Measurements from ENCODE around the gene NUMA1.

Gene NUMA1

DNA sequence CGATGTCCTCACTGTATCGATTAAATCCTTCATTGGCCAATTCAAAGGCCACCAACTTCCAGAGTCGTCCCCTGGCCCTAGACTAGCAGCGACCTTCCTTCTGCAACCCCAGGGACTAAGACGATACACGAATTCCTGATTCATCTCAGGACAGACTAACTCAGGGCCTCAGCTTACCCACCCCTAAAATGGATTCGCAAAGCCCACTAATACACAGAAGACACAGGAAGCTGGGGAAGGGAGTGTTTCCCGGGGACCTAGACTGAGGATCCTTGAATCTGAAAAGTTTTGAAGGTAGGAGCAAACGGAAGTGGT is 22.2 kb upstream of the NUMA1 start:
- no peak for DNase-seq

DNA sequence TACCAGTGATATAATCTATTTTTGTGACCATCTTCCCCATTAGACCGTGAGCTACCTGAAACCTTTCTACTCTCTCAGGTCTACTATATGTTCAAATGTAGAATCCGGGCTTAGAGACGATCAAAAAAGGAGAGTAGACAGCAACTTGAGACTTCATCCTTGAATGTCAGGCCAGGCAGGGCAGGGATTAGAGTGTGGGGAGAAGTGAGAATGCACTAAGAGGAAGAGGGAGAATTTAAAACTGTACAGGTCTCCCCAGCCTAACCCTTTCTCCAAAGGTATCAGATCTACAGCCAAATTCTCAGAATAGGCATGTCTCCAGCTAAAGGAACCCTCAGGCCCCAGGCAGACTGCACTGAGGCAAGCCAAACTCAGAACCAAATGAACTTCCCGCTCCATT is 21.8 kb upstream of the NUMA1 start:
- no peak for DNase-seq

DNA sequence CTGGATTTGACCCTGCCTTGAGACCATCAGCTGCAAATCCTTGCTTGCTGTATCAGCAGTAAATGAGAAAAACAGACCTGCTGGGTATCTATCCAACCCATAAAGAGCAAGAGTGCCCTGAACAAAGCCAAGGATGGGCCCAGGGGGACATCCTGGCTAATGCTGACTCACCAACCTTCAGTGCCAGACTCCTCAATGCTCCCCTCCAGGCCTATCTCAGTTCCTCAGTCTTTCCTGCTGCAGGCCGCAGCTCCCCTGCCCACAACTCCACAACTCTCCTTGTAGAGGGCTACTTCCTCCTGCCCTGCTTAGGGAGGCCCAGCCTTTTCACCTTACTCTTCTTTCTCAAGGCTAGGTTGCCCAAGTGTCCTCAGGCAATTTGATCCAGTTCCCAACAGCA is 20.1 kb upstream of the NUMA1 start:
- no peak for DNase-seq

DNA sequence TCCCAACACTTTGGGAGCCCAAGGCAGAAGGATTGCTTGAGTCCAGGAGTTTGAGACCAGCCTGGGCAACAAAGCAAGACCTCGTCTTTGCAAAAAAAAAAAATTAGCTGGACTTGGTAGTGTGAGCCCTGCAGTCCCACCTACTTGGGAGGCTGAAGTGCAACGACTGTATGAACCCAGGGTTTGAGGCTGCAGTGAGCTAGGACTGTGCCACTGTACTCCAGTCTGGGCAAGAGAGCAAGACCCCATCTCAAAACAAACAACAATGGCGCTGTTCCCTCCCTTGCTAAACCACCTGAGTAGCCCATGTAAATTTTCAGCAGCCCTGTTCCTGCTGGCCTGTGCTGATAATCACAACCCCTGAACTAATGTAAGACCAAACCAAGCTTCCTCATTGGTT is 19.7 kb upstream of the NUMA1 start:
- DNase-seq, result no peak

DNA sequence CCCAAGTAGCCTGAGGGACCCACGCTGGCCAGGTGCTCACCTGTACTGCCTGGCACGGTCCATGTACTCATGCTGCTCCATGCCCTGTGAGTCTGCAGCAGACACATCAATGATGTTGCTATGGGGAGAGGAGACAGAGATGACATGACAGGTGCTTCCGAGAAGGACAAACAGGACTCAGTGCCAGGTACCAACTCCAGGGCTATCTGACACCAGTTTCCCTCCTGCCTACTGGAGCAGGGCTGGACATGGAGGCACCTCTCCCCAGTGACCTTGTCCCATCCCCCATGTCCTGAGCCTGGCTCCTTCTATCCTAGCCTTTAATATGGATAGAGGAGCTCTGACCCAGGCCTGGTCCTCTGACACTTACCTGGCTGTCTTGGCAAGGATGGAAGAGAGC is 18.4 kb upstream of the NUMA1 start:
- DNase-seq, result no peak

DNA sequence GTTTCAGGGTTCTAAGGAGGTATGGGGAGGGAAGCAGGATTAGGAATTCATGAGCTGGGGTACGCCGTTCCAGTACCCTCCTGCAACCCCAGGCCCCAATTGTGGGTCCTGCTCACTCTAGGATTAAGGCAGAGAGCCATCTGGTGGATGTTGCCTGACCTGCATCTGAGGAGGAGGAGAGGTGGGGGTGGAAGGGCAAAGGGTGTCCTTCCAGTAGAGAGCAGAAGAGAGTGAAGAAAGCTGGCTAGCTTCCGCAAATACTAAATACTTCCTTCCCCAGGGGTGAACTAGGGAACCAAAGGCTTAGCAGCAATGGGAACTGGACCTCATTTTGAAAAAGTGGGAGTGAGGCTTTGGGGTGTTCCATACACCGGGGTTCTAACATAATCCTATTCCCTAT is 10.9 kb upstream of the NUMA1 start:
- peak; percentile 87 for DNase-seq

DNA sequence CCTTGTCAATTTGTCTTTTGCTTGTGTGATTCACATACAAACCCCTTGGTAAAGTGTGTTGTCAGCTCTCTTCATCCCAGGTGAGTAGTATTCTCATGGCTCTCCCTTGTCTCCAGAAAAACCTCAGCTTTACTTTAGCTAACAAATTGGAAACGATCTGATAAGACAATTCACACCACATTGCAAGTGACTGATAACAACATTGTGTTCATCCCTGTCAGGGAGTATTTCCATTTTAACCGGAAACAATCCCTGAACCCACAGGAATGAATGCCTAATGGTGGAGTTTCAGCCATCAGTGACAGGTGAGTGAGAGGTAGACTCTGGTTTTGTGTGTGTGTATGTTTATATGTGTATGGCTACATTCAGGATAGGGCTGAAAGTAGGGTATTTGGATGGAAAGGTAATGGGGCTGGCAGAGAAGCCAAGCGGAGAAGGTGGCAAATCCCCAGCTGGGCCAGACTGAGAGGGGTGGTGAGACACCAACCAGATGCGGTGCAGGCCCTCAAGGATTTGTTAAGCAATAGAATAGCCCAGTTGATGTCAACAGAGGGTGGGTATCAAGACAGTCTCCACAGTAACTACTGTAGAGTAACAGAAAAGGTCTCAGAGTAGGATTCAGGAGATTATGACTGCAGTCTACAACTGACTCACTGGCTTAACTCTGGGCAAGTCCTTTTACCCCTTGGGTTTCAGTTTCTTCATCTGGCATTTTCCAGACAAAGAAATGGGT is 7.9 kb upstream of the NUMA1 start:
- no peak for DNase-seq

DNA sequence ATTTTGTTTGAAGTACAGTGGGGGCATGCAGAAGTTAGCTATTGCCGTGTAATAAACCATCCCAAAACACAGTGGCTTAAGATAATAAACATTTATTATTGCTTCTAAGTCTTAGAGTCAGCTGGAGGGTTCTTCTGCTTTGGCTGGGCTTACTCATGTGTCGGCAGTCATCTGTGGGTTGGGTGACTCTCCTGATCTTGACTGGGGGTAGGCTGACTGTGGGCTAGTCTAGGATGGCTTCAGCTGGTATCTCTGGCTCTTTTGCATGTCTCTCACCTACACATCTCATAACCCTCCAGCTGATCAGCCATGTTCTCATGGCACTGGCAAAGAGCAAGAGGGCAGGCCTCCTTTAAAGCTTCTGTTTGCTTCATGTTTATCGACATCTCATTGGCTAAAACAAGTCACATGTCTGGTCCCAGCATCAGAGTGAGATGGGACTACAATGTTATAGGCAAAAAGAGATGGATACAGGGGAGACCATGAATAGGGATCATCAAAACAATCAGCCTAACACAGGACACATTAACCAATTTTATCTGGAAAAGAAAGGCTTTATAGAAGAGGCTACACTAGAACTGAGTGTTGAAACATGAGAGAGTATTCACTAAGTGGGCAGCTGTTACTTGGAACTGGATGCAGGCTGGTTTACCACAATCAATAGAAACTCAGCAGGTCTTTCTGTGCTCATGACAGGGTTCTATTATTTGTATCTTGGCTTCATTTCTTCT is 5.4 kb upstream of the NUMA1 start:
- DNase-seq, result no peak

DNA sequence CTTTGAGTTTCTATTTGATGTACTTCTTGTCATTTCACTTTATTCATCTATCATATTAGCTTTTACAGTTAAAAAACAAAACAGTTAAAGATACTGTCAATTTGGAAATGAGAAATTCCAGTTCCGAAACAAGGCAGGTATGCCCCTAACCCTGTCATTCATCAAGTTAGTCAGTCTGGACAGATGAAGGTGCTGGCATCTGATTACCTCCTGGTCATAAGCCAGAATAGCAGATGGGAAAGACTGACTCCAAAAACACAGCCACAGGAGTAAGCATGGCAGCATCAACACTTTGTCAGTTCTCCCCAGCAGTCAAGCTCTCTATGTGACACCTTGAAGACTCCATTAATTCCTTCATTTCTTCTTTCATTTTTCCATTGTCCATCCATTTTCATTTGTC is 4.6 kb upstream of the NUMA1 start:
- no peak for DNase-seq

DNA sequence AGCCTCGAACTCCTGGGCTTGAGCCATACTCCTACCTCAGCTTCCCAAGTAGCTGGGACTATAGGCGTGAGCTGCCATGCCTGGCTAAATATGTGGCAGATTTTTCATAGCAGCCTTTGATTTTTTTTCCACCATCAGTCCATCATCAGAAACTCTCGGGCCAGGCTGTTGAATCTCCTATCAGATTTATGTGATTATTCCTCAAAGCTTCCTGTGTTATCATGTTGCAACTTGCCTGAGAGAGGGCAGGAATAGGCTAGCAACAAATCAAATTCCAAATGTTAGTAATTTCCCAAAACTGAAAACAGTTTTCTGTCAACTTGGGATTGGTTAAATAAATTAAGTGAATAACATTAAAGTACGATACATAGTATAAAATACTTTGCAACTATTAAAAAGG is 3.7 kb upstream of the NUMA1 start:
- no peak for DNase-seq

DNA sequence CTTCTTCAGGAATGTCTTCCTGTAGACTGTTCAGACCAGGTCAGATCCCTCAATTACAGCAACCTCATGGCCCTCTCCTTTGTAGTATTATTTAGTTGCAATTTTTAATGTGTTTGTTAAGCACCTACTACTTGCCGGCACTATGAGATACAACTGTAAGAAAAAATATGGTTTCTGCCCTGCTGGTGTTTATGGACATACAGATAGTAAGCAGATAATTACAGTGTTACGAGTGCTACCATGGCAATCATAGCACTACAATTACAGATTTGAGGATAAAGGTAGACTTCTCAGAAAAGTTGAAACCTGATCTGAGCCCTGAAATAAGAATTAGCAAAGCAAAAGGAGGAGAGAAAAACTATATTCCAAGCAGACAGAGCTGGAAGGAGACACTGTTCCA is 3.1 kb upstream of the NUMA1 start:
- DNase-seq, result no peak

DNA sequence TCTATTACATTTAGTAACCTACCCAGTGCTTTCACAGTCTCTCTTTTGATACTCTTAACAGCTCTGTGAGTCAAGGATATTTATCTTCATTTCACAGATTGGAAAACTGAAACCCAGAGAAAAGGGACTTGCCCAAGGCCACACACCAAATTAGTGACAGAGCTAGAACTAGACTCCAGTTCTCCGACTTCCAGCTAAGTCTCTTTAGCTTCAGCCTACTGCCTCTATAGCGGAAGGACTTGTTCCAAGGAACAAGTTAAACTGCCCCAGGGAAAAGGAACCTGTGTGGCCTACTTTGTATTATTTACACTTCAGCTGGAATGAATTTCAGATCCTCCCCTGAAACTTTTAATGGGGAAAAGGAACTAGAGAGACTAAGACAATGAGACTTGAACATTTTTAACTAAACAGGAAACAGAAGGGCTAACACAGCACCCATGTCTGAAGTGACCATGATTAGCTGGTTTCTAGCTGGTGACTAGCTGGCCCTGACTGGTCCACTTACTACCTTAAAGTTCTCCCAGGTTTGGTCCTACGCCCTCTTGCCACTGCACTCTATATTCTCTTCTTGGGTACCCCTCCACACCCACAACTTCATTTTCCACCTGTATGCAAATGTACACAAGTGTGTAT is 1.6 kb upstream of the NUMA1 start:
- DNase-seq, result peak; percentile 43

DNA sequence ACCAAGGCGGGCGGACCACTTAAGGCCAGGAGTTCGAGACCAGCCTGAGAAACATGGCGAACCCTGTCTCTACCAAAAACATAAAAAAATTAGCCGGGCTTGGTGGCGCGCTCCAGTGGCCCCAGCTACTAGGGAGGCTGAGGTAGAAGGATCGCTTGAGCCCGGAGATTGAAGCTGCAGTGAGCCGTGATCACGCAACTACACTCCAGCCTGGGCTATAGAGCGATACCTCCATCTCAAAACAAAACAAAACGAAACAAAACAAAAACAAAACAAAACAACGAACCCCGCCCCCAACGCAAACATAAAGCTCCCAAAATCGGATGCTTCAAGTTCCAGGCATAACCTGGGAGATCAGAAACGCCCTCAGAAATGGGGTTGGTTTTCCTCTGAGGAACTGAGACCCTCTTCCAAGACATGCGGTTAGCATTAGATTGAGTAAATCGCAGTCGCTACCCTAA is 872 bp upstream of the NUMA1 start:
- no peak for DNase-seq

DNA sequence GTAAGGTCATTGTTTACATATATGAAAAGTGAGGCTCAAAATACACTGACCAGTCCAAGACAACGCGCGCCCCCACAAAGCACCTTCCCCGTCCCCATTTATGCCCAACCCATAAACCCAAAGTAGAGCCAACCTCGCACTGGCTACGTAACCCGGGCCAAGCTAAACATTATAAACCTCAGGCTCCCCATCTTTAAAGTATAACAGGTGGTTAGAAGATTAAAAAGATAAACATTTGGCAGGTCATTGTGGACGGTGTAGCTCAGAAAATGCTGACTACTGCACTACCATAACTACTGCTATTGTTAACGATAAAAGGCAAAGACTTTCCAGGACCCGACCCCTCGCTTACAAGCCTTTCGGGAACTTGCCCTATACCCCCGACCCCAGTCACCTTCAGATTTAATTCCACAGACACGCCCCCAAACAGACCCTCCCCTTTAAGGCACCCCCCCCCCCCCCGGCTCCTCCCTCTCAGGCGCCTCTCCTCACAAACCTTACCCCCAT is 470 bp downstream of the NUMA1 start:
- DNase-seq, result peak; percentile 46

DNA sequence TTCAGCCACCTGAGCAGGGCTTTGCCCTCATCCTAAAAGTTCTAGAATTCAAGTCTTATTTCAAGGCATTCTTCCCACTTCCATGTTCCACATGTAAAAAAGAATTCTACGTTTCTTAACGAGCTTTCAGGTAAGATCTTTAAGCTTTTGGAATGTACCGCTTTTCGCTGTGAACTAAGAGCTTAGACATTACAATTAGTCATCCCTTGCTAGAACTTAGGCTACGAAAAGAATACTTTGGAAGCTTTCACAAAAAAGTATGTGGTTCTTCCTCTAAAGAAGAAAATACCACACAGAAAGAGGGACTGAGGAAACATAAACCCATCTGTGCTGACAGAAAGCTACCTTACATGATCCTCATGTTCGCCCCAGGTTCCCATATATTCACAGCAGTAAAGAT is 1.9 kb downstream of the NUMA1 start:
- peak; percentile 17 for DNase-seq

DNA sequence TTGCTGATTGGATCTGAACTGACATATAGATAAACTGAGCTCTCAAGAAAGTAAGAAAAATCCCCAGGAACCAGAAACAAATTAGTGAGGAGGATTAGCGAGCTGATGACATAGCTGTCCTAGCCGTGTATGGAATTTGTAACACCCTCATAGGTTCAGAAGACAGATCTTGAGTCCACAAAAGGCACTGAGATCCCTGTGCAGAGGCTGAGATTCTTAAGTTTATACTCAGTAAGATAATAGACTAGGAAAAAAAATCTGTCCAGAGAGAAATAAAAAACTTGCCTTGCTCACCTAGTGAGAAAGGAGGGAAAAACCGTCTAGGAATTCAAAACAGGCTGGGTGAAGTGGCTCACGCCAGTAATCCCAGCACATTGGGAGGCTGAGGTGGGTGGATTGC is 4.6 kb downstream of the NUMA1 start:
- no peak for DNase-seq

DNA sequence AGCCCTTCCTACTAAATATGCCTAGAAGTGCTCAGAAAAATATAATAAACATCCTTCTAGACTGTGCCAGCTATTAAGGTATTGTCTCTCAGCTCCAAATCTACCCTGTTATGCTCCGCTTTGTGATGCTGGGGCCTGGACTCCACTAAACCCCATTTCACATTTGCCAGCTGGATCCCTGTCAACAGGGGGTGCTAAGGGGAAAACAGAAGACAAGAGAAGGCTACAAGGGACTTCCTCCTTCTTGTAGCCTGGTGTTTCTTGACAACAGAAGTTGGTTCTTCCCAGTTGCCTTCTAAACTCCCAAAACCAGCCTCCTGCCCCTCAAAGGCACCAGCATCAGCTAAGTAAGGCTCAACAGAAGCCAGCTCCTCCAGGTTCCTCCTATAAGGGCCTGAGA is 5.2 kb downstream of the NUMA1 start:
- peak; percentile 42 for DNase-seq

DNA sequence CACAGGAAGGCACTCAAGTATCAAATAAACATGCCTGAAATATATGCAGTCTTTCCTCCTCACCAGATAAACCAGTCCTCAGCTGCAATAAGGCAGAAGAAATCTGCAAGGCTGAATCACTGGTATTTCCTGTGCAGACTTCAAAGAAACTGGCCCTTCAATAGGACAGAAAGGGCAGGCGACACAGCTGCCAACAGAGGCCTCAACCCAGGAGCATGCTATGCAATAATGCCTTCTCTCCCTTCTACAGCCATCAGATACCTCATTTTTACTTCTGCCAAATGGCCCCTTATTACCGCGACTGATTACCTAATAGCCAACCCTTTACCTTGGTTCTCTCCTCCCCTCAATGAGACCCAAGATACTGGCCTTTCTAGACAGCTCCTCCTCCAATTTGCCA is 8.0 kb downstream of the NUMA1 start:
- DNase-seq, result peak; percentile 88

DNA sequence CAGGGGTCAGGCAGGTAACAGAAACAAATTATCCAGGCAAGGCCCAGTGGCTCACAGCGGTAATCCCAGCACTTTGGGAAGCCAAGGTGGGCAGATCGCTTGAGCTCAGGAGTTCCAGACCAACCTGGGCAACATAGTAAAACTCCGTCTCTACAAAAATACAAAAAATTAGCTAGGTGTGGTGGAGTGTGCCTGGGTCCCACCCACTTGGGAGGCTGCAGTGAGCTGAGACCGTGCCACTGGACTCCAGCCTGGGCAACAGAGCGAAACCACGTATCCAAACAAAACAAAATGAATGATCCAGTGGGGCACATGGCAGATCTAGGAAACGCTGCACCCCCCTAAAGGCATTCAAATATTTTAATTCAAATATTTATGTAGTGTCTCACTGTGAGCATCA is 9.9 kb downstream of the NUMA1 start:
- DNase-seq, result peak; percentile 35

DNA sequence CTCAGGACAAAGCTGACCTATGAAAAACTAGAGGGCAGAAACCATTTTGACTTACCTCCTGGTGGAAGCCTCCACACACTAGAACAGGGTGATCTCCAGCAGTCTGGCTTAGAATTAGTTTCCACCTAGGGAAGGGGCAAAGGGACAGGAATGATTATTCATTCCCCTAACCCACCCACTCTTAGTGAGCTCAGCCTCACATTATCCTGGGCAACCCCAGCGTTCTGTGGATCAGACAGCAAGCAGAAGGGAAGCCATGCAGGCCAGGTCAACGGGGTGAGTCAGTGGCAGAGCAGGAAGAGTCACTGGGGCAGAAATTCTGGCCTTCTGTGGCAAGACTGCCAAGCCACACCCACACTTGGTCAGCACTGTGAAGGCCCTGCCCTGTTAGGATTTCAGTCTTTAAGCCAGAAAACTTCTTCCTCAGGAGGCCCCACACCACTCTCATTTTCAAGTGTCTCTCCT is 10.5 kb downstream of the NUMA1 start:
- DNase-seq, result peak; percentile 95

DNA sequence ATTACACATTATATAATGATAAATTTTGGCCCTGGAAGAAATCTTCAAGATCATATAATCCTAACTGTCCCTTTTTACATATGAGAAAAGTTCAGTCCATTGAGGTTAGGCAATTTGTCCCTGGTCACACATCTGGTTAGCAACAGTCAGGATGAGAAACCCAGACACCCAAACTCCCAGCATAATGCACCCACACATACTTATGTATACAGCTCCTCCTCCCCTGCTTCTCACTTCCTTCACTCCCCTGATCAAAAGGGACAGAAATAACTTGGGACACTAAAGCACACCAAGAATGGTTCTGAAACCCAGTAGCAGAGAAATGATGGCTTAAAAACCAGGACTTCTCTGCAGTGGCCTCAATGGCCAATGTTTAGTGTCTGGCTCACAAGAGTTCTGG is 11.1 kb downstream of the NUMA1 start:
- DNase-seq, result peak; percentile 1

DNA sequence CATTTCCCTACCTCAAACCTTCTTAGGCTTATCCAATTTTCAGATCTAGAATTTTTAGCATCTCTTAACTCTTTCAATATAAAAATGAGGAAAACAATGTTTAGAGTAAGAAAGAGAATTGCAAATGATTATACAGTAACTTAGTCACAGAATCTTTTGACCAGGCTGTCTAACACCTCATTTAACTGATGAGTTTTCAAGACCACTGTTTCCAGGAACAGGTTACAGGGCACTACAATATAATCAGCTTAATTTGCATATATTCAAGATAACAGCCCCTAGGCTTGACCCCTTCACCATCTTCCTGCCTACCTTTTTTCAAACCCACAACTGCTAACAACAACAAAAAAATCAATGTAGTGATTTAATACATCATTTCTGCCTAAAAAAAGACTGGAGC is 12.7 kb downstream of the NUMA1 start:
- DNase-seq, result no peak

DNA sequence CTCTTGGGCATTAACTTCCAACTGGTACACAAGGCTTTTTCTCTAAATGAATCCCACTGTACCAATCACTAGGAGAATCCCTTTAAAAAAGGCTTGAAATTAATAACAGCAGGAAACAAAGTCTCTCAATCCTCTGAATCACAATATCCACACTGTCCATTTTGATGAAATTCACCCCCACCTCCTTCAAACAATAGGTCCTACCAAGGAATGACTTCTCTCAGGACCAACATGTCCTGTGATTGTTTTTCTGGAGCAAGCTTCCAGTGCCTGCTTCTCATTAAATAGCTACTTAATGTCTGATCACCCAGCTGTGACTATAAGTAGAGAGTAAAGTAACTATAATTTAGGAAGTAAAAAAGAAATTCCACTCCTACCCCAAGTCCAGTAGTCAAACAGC is 13.1 kb downstream of the NUMA1 start:
- no peak for DNase-seq

DNA sequence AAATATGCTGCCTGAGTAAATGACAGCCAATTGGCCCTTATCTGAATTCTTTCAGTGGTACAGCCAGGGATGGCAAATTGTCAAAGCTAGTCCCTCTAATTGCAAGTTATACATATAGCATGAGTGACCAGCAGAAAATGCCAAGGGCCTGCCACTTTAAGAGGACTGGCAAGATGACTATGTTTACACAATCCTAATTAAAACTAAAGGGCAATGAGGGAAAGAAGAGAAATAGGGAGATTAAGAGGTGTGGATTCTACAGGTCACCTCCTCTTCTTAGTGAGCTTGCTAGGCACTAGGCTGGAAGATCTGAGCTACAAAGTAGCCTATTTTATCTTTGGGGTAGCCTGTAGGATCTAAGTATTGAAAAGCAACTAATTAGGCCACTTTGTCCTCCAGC is 13.5 kb downstream of the NUMA1 start:
- DNase-seq, result peak; percentile 19
